T-helper 17 cell (primary cell): ENCODE data around the gene ABHD13. TPM values are rescaled to one million over a fixed set of nuclear protein-coding genes. Genes with fewer than 3 reads are reported as not detected.
A peak's percentile ranks its signal among the peaks of the same experiment; 100 is the strongest.

Experiments
- ATAC-seq: fragments of 150-1000 bp; cut with Tn5 transposase; 2 replicates; pipeline ENCODE4 v1.10.0; 2021; ENCODE audit warnings: mild to moderate bottlenecking, moderate library complexity
- DNase-seq, 3 donors: peaks; one replicate each; pipeline versions ENCODE4 v3.0.0 to v3.0.0-alpha.2; 2020 to 2021
- H3K9me3 ChIP-seq: one replicate; pipeline ENCODE4 v1.7.0; 2013; ENCODE audit warnings: low read length, mild to moderate bottlenecking; ENCODE audit not compliant: control insufficient read depth, poor library complexity, severe bottlenecking
- H3K27ac Mint-ChIP-seq: one replicate; pipeline ENCODE4 v1.8.0; 2022; ENCODE audit warnings: mild to moderate bottlenecking, moderate library complexity, mixed read lengths
- H3K27me3 Mint-ChIP-seq: one replicate; pipeline ENCODE4 v1.8.0; 2022; ENCODE audit warnings: mixed read lengths
- H3K36me3 Mint-ChIP-seq: one replicate; pipeline ENCODE4 v1.8.0; 2022; ENCODE audit warnings: low read depth, mixed read lengths
- H3K4me1 Mint-ChIP-seq: one replicate; pipeline ENCODE4 v1.8.0; 2022; ENCODE audit warnings: mild to moderate bottlenecking, mixed read lengths
- H3K4me3 Mint-ChIP-seq: one replicate; pipeline ENCODE4 v1.8.0; 2022; ENCODE audit warnings: mild to moderate bottlenecking, moderate library complexity, mixed read lengths
- total RNA-seq, 4 donors: library from RNA in 2 of 4; stranded (reverse) in 2 of 4; gene quantifications; one replicate each; pipeline ENCODE4 v1.2.3 and lab custom pipeline; 2022 to 2026

The ABHD13 gene
- total RNA-seq (10 to 100 TPM; 13.2 to 16.4 TPM), total RNA-seq (lab: John Stamatoyannopoulos, UW) (41.8 to 49.6 reads per million in 2 donors)

- H3K27me3 Mint-ChIP-seq: no peaks in the 10 kb centered on the region
- H3K4me3 Mint-ChIP-seq: peak within 1 kb of the TSS; percentile 98
- peak; percentile 82 for ATAC-seq
- peaks cover 38% of the 10 kb centered on the region for H3K4me1 Mint-ChIP-seq
- DNase-seq: peak; percentile 87 to 88 (median 88)
- peaks cover 5% of the 10 kb centered on the region for H3K36me3 Mint-ChIP-seq
- no peaks in the 10 kb centered on the region for H3K9me3 ChIP-seq
- H3K27ac Mint-ChIP-seq: peak within 1 kb of the TSS; percentile 95
Observed at GRCh38 chr13:108218044-108218974, at the start of gene ABHD13. ABHD13 (plus strand) TSS chr13:108218392; CDS start chr13:108229219, 10,827 bp downstream.

DNA sequence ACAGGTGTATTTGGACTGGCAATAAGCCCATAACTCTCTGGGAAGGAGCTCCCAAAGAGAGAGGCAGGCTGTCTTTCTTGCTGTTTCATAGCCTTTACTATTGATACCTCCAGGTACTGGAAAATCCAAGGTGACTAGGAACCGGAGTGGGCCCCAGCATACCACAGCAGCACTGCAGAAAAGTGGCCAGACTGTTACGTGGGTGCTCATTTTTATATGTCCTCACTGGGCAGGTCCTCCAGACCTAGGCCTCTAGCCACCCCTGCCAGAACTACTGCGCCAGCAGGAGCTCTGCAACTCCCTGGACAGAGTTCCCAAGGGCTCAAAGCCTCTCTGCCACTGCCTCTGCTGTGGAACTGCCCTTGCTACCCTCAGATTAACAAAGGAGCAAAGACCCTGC is 49.3 kb upstream of the ABHD13 start:
- no peak overlapping the region for H3K27ac Mint-ChIP-seq
- DNase-seq: no peak
- H3K27me3 Mint-ChIP-seq: peaks cover 23% of the 10 kb centered on the region
- H3K36me3 Mint-ChIP-seq: peaks cover 2% of the 10 kb centered on the region
- H3K4me3 Mint-ChIP-seq: no peak overlapping the region
- H3K9me3 ChIP-seq: peaks cover 3% of the 10 kb centered on the region
- ATAC-seq: no peak
- no peaks in the 10 kb centered on the region for H3K4me1 Mint-ChIP-seq

DNA sequence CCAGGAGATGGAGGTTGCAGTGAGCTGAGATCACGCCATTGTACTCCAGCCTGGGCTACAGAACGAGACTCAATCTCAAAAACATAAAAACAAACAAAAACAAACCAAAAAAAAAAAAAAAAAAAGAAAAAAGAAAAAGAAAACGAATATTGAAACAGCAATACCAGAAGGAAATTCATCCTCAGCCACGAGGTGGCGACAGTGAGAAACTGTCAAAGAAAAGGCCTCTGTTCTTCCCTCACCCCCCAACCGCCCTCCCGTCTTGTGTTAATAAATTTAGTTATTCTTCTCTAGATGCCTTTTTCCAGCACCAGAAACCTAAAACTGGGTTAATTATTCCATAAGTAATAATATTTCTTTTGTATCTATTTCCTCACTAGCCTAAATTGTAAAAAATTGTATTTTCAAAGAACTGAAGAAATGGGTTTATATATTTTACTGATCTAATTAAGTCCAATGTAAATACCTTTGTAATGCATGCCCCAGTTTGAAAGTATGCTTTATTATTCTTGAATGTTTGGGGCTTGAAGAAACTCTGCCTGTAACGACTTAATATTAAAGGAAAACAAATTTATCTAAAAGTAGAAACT is 41.4 kb upstream of the ABHD13 start:
- DNase-seq (peak; percentile 13 to 46 (median 37)), ATAC-seq (peak; percentile 49)
- H3K4me1 Mint-ChIP-seq: no peaks in the 10 kb centered on the region
- no peaks in the 10 kb centered on the region for H3K36me3 Mint-ChIP-seq
- no peaks in the 10 kb centered on the region for H3K9me3 ChIP-seq
- no peak overlapping the region for H3K27ac Mint-ChIP-seq
- H3K4me3 Mint-ChIP-seq: no peak overlapping the region
- H3K27me3 Mint-ChIP-seq: peaks cover 5% of the 10 kb centered on the region

DNA sequence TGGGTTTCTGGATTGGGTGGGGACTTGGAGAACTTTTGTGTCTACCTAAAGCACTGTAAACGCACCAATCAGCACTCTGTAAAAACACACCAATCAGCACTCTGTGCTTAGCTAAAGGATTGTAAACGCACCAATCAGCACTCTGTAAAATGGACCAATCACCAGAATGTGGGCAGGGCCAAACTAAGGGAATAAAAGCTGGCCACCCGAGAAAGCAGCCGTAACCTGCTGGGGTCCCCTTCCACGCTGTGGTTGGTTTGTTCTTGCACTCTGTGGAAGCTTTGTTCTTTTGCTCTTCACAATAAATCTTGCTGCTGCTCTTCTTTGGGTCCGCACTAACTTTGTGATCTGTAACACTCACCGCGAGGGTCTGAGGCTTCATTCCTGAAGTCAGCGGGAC is 40.1 kb upstream of the ABHD13 start:
- H3K4me1 Mint-ChIP-seq: no peaks in the 10 kb centered on the region
- H3K36me3 Mint-ChIP-seq: no peaks in the 10 kb centered on the region

DNA sequence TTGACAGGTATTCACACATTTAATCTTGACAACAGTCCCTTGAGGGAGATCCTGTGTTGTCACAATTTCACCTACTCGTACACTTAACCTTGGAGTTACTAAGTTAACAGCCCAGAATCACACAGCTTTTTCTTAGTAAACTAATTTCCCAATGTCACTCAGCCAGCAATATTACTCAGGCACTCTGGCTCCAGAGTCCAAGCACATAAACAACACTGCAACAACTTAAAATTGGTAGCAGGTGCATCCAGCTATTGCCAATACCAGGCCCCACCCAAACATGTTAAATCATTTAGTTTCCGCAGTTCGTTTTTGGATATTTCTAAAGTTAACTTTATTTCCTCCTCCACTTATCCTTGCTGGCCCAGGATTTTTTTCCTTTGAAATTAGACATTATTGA is 35.5 kb upstream of the ABHD13 start:
- Mint-ChIP-seq H3K4me1 (peaks cover 6% of the 10 kb centered on the region), H3K27me3 (peaks cover 19% of the 10 kb centered on the region), H3K36me3 (no peaks in the 10 kb centered on the region), H3K27ac (no peak overlapping the region), H3K4me3 (no peak overlapping the region)
- no peaks in the 10 kb centered on the region for H3K9me3 ChIP-seq
- no peak for ATAC-seq
- no peak for DNase-seq

More for the DNA sequence above, 40.1 kb upstream of the ABHD13 start:
- no peak overlapping the region for H3K4me3 Mint-ChIP-seq
- ATAC-seq: no peak
- no peak overlapping the region for H3K27ac Mint-ChIP-seq
- no peak for DNase-seq
- no peaks in the 10 kb centered on the region for H3K9me3 ChIP-seq
- H3K27me3 Mint-ChIP-seq: peaks cover 6% of the 10 kb centered on the region

GRCh38 chr13:108185223-108185622 is 33.0 kb upstream of the ABHD13 start:
- DNase-seq (no peak), ATAC-seq (no peak)
- no peaks in the 10 kb centered on the region for H3K36me3 Mint-ChIP-seq
- no peak overlapping the region for H3K4me3 Mint-ChIP-seq
- H3K27ac Mint-ChIP-seq: no peak overlapping the region
- H3K27me3 Mint-ChIP-seq: peaks cover 37% of the 10 kb centered on the region
- H3K4me1 Mint-ChIP-seq: peaks cover 6% of the 10 kb centered on the region
- H3K9me3 ChIP-seq: no peaks in the 10 kb centered on the region

- ATAC-seq (no peak), DNase-seq (no peak)
- H3K36me3 Mint-ChIP-seq: no peaks in the 10 kb centered on the region
- peaks cover 5% of the 10 kb centered on the region for H3K4me1 Mint-ChIP-seq
- H3K4me3 Mint-ChIP-seq: no peak overlapping the region
- H3K9me3 ChIP-seq: no peaks in the 10 kb centered on the region
- peaks cover 31% of the 10 kb centered on the region for H3K27me3 Mint-ChIP-seq
- H3K27ac Mint-ChIP-seq: no peak overlapping the region
Observed at GRCh38 chr13:108188260-108188659, 29.9 kb upstream of the ABHD13 start.

DNA sequence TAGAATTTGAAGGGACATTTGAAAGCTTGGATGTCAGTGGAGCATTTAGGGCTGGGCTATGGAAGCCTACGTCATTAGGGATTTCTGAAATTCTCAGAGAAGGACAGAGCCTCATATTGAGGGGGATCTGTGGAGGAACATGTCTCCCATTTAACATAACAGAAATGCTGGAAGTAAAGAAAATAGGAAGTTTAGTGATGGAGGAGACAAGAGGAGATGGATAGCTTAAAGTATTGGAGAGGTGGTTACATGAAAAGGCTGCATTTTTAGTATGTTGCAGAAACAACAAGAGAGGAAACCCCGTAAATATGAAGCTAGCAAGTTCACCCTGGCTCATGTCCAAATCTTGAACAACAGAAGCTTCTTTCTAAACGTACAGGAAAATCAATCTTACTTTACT is 27.3 kb upstream of the ABHD13 start:
- DNase-seq: no peak
- Mint-ChIP-seq H3K27ac (no peak overlapping the region), H3K4me3 (no peak overlapping the region), H3K4me1 (no peaks in the 10 kb centered on the region), H3K27me3 (peaks cover 20% of the 10 kb centered on the region), H3K36me3 (no peaks in the 10 kb centered on the region)
- ATAC-seq: no peak
- no peaks in the 10 kb centered on the region for H3K9me3 ChIP-seq

DNA sequence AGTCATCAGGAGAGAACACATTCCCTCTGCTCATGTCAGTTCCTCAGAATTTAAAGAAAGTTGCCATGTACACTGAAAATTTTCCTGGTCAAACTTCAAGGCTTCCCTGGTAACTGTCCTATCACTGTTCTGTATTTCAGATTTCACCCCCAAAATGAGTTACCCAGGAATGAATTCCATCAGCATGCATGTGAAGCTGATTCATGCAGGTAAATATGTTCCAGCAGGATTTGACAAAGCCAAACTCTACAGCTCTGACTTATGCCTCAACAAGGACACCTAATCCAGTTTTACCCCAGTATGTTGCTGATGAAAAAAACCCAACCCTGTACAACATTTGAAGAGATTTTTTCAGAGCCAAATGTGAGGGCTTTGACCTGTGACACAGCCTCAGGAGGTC is 24.4 kb upstream of the ABHD13 start:
- ATAC-seq (no peak), DNase-seq (no peak)
- H3K27ac Mint-ChIP-seq: no peak overlapping the region
- no peaks in the 10 kb centered on the region for H3K4me1 Mint-ChIP-seq
- no peak overlapping the region for H3K4me3 Mint-ChIP-seq
- H3K36me3 Mint-ChIP-seq: no peaks in the 10 kb centered on the region
- H3K9me3 ChIP-seq: no peaks in the 10 kb centered on the region
- H3K27me3 Mint-ChIP-seq: peaks cover 16% of the 10 kb centered on the region

DNA sequence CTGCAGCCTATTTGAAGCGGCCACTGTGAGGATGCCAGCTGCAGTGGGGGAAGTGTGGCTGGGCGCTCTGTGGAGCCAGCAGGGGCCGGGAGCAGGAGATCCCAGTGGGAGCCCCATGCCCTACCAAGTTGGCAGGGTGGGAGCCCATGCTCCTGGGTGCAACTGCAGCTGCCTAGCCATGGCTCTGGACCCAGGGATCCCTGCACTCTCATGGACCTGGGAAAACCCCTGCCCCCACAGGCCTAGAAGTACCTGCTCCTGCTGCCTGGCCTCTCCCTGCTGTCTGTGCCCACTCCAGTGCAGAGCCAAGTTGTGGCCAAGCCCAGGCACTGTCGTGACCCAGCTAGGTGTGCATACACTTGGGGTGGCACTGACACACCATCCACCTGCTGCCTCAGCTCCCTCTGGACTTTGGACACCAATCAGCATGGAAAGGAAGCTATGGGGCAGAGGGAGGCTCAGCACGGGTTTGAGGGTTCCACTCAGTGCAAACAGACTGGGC is 23.7 kb upstream of the ABHD13 start:
- Mint-ChIP-seq H3K4me3 (no peak overlapping the region), H3K27me3 (peaks cover 17% of the 10 kb centered on the region), H3K36me3 (no peaks in the 10 kb centered on the region), H3K4me1 (no peaks in the 10 kb centered on the region), H3K27ac (no peak overlapping the region)
- DNase-seq: no peak
- no peaks in the 10 kb centered on the region for H3K9me3 ChIP-seq
- no peak for ATAC-seq

- Mint-ChIP-seq H3K4me1 (no peaks in the 10 kb centered on the region), H3K36me3 (no peaks in the 10 kb centered on the region), H3K27ac (no peak overlapping the region), H3K4me3 (no peak overlapping the region), H3K27me3 (peaks cover 18% of the 10 kb centered on the region)
- ATAC-seq (no peak), DNase-seq (no peak)
- no peaks in the 10 kb centered on the region for H3K9me3 ChIP-seq
Observed at GRCh38 chr13:108195146-108195545, 23.0 kb upstream of the ABHD13 start.

DNA sequence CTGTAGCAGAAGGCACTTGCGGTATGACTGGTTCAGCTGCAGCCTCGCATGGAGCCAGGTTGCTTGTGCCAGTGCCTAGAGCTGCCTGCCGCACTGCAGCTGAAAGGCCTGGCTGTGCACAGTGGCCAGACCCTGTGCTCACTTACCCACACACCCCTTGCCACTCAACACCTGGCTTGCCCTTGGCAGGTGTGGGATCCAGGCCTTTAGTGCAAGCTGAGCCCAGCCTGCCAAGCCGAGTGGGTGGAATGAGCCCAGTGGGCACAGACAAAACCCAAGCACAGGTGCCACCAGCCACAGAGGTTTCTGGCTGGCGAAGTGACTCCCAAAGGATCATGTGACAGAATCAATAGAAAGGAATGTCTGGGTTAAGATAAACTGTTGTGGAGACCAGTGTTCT is 22.3 kb upstream of the ABHD13 start:
- Mint-ChIP-seq H3K36me3 (no peaks in the 10 kb centered on the region), H3K4me3 (no peak overlapping the region), H3K4me1 (no peaks in the 10 kb centered on the region), H3K27me3 (peaks cover 18% of the 10 kb centered on the region), H3K27ac (no peak overlapping the region)
- ATAC-seq (no peak), DNase-seq (no peak)
- no peaks in the 10 kb centered on the region for H3K9me3 ChIP-seq

DNA sequence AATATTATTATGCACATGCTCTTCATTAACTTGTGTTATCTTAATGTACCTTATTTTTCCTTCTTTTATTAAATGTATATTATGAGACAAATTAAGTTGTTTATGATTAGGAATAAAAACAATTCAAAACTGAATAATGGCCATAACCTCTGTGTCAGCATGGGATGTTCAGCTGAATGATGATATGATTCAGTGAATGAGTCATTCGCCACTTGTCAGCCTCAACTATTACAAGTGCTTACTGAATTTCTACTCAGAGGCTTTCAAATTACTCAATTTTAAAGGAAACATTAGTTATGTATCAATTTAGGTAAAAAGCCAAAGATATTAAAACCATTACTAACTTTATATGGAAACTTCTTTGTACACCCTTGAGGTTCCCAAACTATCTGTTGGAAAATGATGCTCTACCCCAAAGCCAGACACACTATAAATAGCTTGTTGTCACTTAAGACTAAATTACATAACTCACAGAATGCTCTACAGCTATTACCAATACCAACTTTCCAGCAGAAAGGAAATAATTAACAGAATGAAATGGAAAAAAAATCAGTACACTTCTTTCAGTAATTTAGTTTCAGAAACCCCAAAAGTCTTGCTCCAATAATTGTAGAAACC is 17.3 kb upstream of the ABHD13 start:
- Mint-ChIP-seq H3K36me3 (peaks cover 2% of the 10 kb centered on the region), H3K4me3 (no peak overlapping the region), H3K27ac (no peak overlapping the region), H3K4me1 (peaks cover 4% of the 10 kb centered on the region), H3K27me3 (peaks cover 34% of the 10 kb centered on the region)
- ATAC-seq: no peak
- no peaks in the 10 kb centered on the region for H3K9me3 ChIP-seq
- no peak for DNase-seq
